ENCODE results near the gene EZH2. TPM values are rescaled to one million over a fixed set of nuclear protein-coding genes. Genes with fewer than 3 reads are reported as not detected.

EZH2 gene
- total and polyA plus RNA-seq, 9 donors, result 13.1 to 30.2 (median 22.8) TPM

- Histone ChIP-seq H3K9me3 (replicated peaks; ENCODE audit: control insufficient read depth, low read depth, low read length) (no peaks in the 10 kb centered on the region), H3K4me3 (ENCODE audit: low read length) (no peak overlapping the region), H3K27ac (ENCODE audit: low read length) (no peak overlapping the region), H3K27me3 (ENCODE audit: control insufficient read depth, insufficient read depth, low read length) (no peaks in the 10 kb centered on the region), H3K36me3 (ENCODE audit: control insufficient read depth, insufficient read depth, low read length) (no peaks in the 10 kb centered on the region), H3K4me1 (ENCODE audit: control insufficient read depth, insufficient read depth, low read length) (no peaks in the 10 kb centered on the region)
- no peak for DNase-seq
- 84% methylated on average over 5 of the region's 6 CpGs for WGBS (ENCODE audit: insufficient coverage)
These were observed 35.8 kb upstream of the EZH2 start for GRCh38 chr7:148919859-148920258.

GRCh38 chr7:148918058-148918596 is 34.0 kb upstream of the EZH2 start:
- WGBS (ENCODE audit: insufficient coverage), result 83% methylated on average over 9 of the region's 10 CpGs

GRCh38 chr7:148916186-148916585 is 32.1 kb upstream of the EZH2 start:
- H3K4me3 ChIP-seq (ENCODE audit: low read length), result no peak overlapping the region
- H3K4me1 ChIP-seq (ENCODE audit: control insufficient read depth, insufficient read depth, low read length), result peaks cover 8% of the 10 kb centered on the region
- H3K27ac ChIP-seq (ENCODE audit: low read length), result no peak overlapping the region
- no peaks in the 10 kb centered on the region for H3K36me3 ChIP-seq (ENCODE audit: control insufficient read depth, insufficient read depth, low read length)
- no CpG with 5 or more reads among the region's 1 CpG for WGBS (ENCODE audit: insufficient coverage)
- peak; percentile 37 for DNase-seq
- H3K9me3 ChIP-seq (replicated peaks; ENCODE audit: control insufficient read depth, low read depth, low read length), result no peaks in the 10 kb centered on the region
- no peaks in the 10 kb centered on the region for H3K27me3 ChIP-seq (ENCODE audit: control insufficient read depth, insufficient read depth, low read length)

More at GRCh38 chr7:148918058-148918596, 34.0 kb upstream of the EZH2 start:
- no peak overlapping the region for H3K4me3 ChIP-seq (ENCODE audit: low read length)
- H3K9me3 ChIP-seq (replicated peaks; ENCODE audit: control insufficient read depth, low read depth, low read length), result no peaks in the 10 kb centered on the region
- no peak overlapping the region for H3K27ac ChIP-seq (ENCODE audit: low read length)
- peaks cover 8% of the 10 kb centered on the region for H3K4me1 ChIP-seq (ENCODE audit: control insufficient read depth, insufficient read depth, low read length)
- no peaks in the 10 kb centered on the region for H3K27me3 ChIP-seq (ENCODE audit: control insufficient read depth, insufficient read depth, low read length)
- DNase-seq, result no peak
- H3K36me3 ChIP-seq (ENCODE audit: control insufficient read depth, insufficient read depth, low read length), result no peaks in the 10 kb centered on the region

GRCh38 chr7:148915211-148915610 is 31.1 kb upstream of the EZH2 start:
- Histone ChIP-seq H3K4me3 (ENCODE audit: low read length) (no peak overlapping the region), H3K4me1 (ENCODE audit: control insufficient read depth, insufficient read depth, low read length) (peaks cover 8% of the 10 kb centered on the region), H3K27ac (ENCODE audit: low read length) (no peak overlapping the region), H3K27me3 (ENCODE audit: control insufficient read depth, insufficient read depth, low read length) (no peaks in the 10 kb centered on the region), H3K9me3 (replicated peaks; ENCODE audit: control insufficient read depth, low read depth, low read length) (no peaks in the 10 kb centered on the region), H3K36me3 (ENCODE audit: control insufficient read depth, insufficient read depth, low read length) (no peaks in the 10 kb centered on the region)
- 80% methylated on average over 1 of the region's 7 CpGs for WGBS (ENCODE audit: insufficient coverage)
- no peak for DNase-seq

- Histone ChIP-seq H3K4me3 (ENCODE audit: low read length) (no peak overlapping the region), H3K9me3 (replicated peaks; ENCODE audit: control insufficient read depth, low read depth, low read length) (no peaks in the 10 kb centered on the region), H3K27me3 (ENCODE audit: control insufficient read depth, insufficient read depth, low read length) (peaks cover 3% of the 10 kb centered on the region), H3K4me1 (ENCODE audit: control insufficient read depth, insufficient read depth, low read length) (peaks cover 8% of the 10 kb centered on the region), H3K27ac (ENCODE audit: low read length) (no peak overlapping the region), H3K36me3 (ENCODE audit: control insufficient read depth, insufficient read depth, low read length) (no peaks in the 10 kb centered on the region)
- 56% methylated on average over 8 of the region's 10 CpGs for WGBS (ENCODE audit: insufficient coverage)
- peak; percentile 24 for DNase-seq
These were observed 30.2 kb upstream of the EZH2 start for GRCh38 chr7:148914208-148914777.

- H3K4me3 ChIP-seq (ENCODE audit: low read length), result no peak overlapping the region
- H3K4me1 ChIP-seq (ENCODE audit: control insufficient read depth, insufficient read depth, low read length), result peaks cover 8% of the 10 kb centered on the region
- no peaks in the 10 kb centered on the region for H3K9me3 ChIP-seq (replicated peaks; ENCODE audit: control insufficient read depth, low read depth, low read length)
- no peak for DNase-seq
- H3K27me3 ChIP-seq (ENCODE audit: control insufficient read depth, insufficient read depth, low read length), result peaks cover 7% of the 10 kb centered on the region
- H3K36me3 ChIP-seq (ENCODE audit: control insufficient read depth, insufficient read depth, low read length), result no peaks in the 10 kb centered on the region
- WGBS (ENCODE audit: insufficient coverage), result no CpG with 5 or more reads among the region's 8 CpGs
- H3K27ac ChIP-seq (ENCODE audit: low read length), result no peak overlapping the region
These were observed 28.9 kb upstream of the EZH2 start for GRCh38 chr7:148912758-148913541.

GRCh38 chr7:148912151-148912550 is 28.1 kb upstream of the EZH2 start:
- 80% methylated on average over 3 of the region's 4 CpGs for WGBS (ENCODE audit: insufficient coverage)
- Histone ChIP-seq H3K9me3 (replicated peaks; ENCODE audit: control insufficient read depth, low read depth, low read length) (no peaks in the 10 kb centered on the region), H3K4me3 (ENCODE audit: low read length) (no peak overlapping the region), H3K27ac (ENCODE audit: low read length) (no peak overlapping the region), H3K4me1 (ENCODE audit: control insufficient read depth, insufficient read depth, low read length) (peaks cover 8% of the 10 kb centered on the region), H3K36me3 (ENCODE audit: control insufficient read depth, insufficient read depth, low read length) (no peaks in the 10 kb centered on the region), H3K27me3 (ENCODE audit: control insufficient read depth, insufficient read depth, low read length) (peaks cover 7% of the 10 kb centered on the region)
- no peak for DNase-seq

- Histone ChIP-seq H3K36me3 (ENCODE audit: control insufficient read depth, insufficient read depth, low read length) (no peaks in the 10 kb centered on the region), H3K9me3 (replicated peaks; ENCODE audit: control insufficient read depth, low read depth, low read length) (no peaks in the 10 kb centered on the region), H3K27me3 (ENCODE audit: control insufficient read depth, insufficient read depth, low read length) (peaks cover 7% of the 10 kb centered on the region), H3K4me1 (ENCODE audit: control insufficient read depth, insufficient read depth, low read length) (peaks cover 8% of the 10 kb centered on the region), H3K27ac (ENCODE audit: low read length) (no peak overlapping the region), H3K4me3 (ENCODE audit: low read length) (no peak overlapping the region)
- no peak for DNase-seq
- 78% methylated on average over 1 of the region's 1 CpG for WGBS (ENCODE audit: insufficient coverage)
These were observed 27.5 kb upstream of the EZH2 start for GRCh38 chr7:148911626-148912025.

GRCh38 chr7:148909568-148909967 is 25.5 kb upstream of the EZH2 start:
- Histone ChIP-seq H3K27ac (ENCODE audit: low read length) (no peak overlapping the region), H3K4me1 (ENCODE audit: control insufficient read depth, insufficient read depth, low read length) (peaks cover 7% of the 10 kb centered on the region), H3K36me3 (ENCODE audit: control insufficient read depth, insufficient read depth, low read length) (no peaks in the 10 kb centered on the region), H3K9me3 (replicated peaks; ENCODE audit: control insufficient read depth, low read depth, low read length) (no peaks in the 10 kb centered on the region), H3K27me3 (ENCODE audit: control insufficient read depth, insufficient read depth, low read length) (peaks cover 7% of the 10 kb centered on the region), H3K4me3 (ENCODE audit: low read length) (no peak overlapping the region)
- no CpG with 5 or more reads among the region's 5 CpGs for WGBS (ENCODE audit: insufficient coverage)
- DNase-seq, result no peak

- Histone ChIP-seq H3K4me1 (ENCODE audit: control insufficient read depth, insufficient read depth, low read length) (no peaks in the 10 kb centered on the region), H3K27me3 (ENCODE audit: control insufficient read depth, insufficient read depth, low read length) (peaks cover 7% of the 10 kb centered on the region), H3K36me3 (ENCODE audit: control insufficient read depth, insufficient read depth, low read length) (no peaks in the 10 kb centered on the region), H3K4me3 (ENCODE audit: low read length) (no peak overlapping the region), H3K9me3 (replicated peaks; ENCODE audit: control insufficient read depth, low read depth, low read length) (no peaks in the 10 kb centered on the region), H3K27ac (ENCODE audit: low read length) (no peak overlapping the region)
- WGBS (ENCODE audit: insufficient coverage), result 40% methylated on average over 3 of the region's 9 CpGs
- DNase-seq, result no peak
These were observed 22.8 kb upstream of the EZH2 start for GRCh38 chr7:148906707-148907498.
